Esophagus squamous epithelium (tissue), 4 donors: ENCODE data around the gene ELL2.

Source experiments
- CTCF ChIP-seq, 6 experiments: fragments of 450-650 bp in 4 of 6; fragments of 200-600 bp in 2 of 6; sonication (generic) in 2 of 6; IDR thresholded peaks; one replicate each; pipeline ENCODE4 v1.5.1; 2016 to 2019; ENCODE audit warnings: antibody characterized with exemption in 6 of 6, mild to moderate bottlenecking in 4 of 6, moderate library complexity in 4 of 6
- POLR2A ChIP-seq, 4 donors: fragments of 450-650 bp; IDR thresholded peaks; one replicate each; pipeline ENCODE4 v1.6.1; 2017; ENCODE audit warnings: antibody characterized with exemption in 4 of 4, mild to moderate bottlenecking in 4 of 4, moderate library complexity in 3 of 4

GRCh38 chr5:96001262-96001661, 39.6 kb upstream of the ELL2 start:
- no peak for TF ChIP-seq CTCF (IDR thresholded peaks at IDR 0.05)
- TF ChIP-seq POLR2A (IDR thresholded peaks at IDR 0.05): no peak
